K562 (cell line): ENCODE data around the gene TMEM107. TPM values are rescaled to one million over a fixed set of nuclear protein-coding genes. Genes with fewer than 3 reads are reported as not detected.
A peak's percentile ranks its signal among the peaks of the same experiment; 100 is the strongest.

Source experiments
- ATAC-seq: fragments of 200-7000 bp; cut with Tn5 transposase; 3 replicates; pipeline ENCODE4 v1.9.1; 2020; ENCODE audit warnings: moderate library complexity
- BruUV-seq: library from RNA; stranded (reverse); fragments of 400-500 nt; replicated peaks from 2 replicates; lab custom pipeline; 2021; lab: Mats Ljungman, UMichigan
- CTCF ChIA-PET: fragments of 300-600 bp; formaldehyde crosslinking; extraction: SDS; loops from one replicate; lab custom pipeline; 2021; ENCODE audit warnings: low intra/inter-chr PET ratio; lab: Yijun Ruan, JAX
- POLR2A ChIA-PET: fragments of 300-600, 350-650 bp; sonication (Branson Sonifier 250); formaldehyde crosslinking; extraction: SDS; loops from one replicate; lab custom pipeline; 2021; ENCODE audit warnings: antibody characterized with exemption, inconsistent platforms; lab: Yijun Ruan, JAX
- DNase-seq, 4 experiments: peaks; one replicate each; pipeline versions ENCODE4 v3.0.0 to v3.0.0-alpha.2; 2011 to 2018; ENCODE audit warnings: low spot score in 3 of 4, mixed read lengths in 3 of 4; ENCODE audit errors: extremely low read depth in 1 of 4
- FAIRE-seq: peaks from 2 replicates; lab custom pipeline; 2011; peaks lifted over from hg19 to GRCh38; lab: Jason Lieb, UNC
- H2AFZ ChIP-seq: 2 replicates; pipeline ENCODE4 v1.6.0; 2011; ENCODE audit warnings: low read depth, low read length, control low read depth, inconsistent platforms
- H3K27ac ChIP-seq: fragments of 200-600 bp; 3 replicates; pipeline ENCODE4 v1.8.0; 2011; ENCODE audit warnings: low read depth, mild to moderate bottlenecking, control low read depth, inconsistent platforms, low read length, moderate library complexity, mixed read lengths; ENCODE audit errors: extremely low read depth
- H3K27me3 ChIP-seq, 2 experiments: fragments of 300-600 bp in 1 of 2; 2 replicates in 1 of 2; 3 replicates in 1 of 2; pipeline versions ENCODE4 v1.6.0 to v1.8.0; 2011; ENCODE audit warnings: inconsistent platforms in 2 of 2, low read length in 2 of 2, mild to moderate bottlenecking in 1 of 2, mixed read lengths in 1 of 2, moderate library complexity in 1 of 2; ENCODE audit not compliant: control insufficient read depth in 2 of 2, insufficient read depth in 2 of 2
- H3K36me3 ChIP-seq: fragments of 300-600 bp; 3 replicates; pipeline ENCODE4 v1.8.0; 2011; ENCODE audit warnings: mild to moderate bottlenecking, low read length, inconsistent platforms; ENCODE audit not compliant: control insufficient read depth, insufficient read depth
- H3K4me1 ChIP-seq, 2 experiments: fragments of 200-600 bp in 1 of 2; replicated peaks in 1 of 2; 2 replicates in 1 of 2; 3 replicates in 1 of 2; pipeline versions ENCODE4 v1.5.1 to v1.8.0; 2011; ENCODE audit warnings: inconsistent platforms in 2 of 2, low read length in 2 of 2, mild to moderate bottlenecking in 1 of 2, mixed read lengths in 1 of 2, moderate library complexity in 1 of 2; ENCODE audit not compliant: control insufficient read depth in 2 of 2, insufficient read depth in 2 of 2
- H3K4me2 ChIP-seq: 2 replicates; pipeline ENCODE4 v1.6.1; 2011; ENCODE audit warnings: low read length, control low read depth, inconsistent platforms, mixed read lengths; ENCODE audit not compliant: insufficient read depth
- H3K4me3 ChIP-seq: fragments of 200-600 bp; sonication (generic), shearing (Covaris generic); 2 replicates; pipeline ENCODE4 v1.5.1; 2016; ENCODE audit warnings: control low read depth, inconsistent platforms
- H3K79me2 ChIP-seq: fragments of 200-600 bp; 3 replicates; pipeline ENCODE4 v1.8.0; 2011; ENCODE audit warnings: low read length, inconsistent platforms; ENCODE audit not compliant: control insufficient read depth, insufficient read depth
- H3K9ac ChIP-seq, 2 experiments: 2 replicates each; pipeline versions ENCODE4 v1.6.0 to v1.6.1; 2011; ENCODE audit warnings: low read depth in 2 of 2, low read length in 2 of 2, control low read depth in 1 of 2, inconsistent platforms in 1 of 2, mild to moderate bottlenecking in 1 of 2, mixed read lengths in 1 of 2; ENCODE audit not compliant: insufficient read depth in 1 of 2
- H3K9me1 ChIP-seq: one replicate; pipeline ENCODE4 v1.6.0; 2011; ENCODE audit warnings: inconsistent platforms, mild to moderate bottlenecking, low read length, moderate library complexity; ENCODE audit not compliant: control insufficient read depth, insufficient read depth
- H3K9me3 ChIP-seq: replicated peaks from 2 replicates; pipeline ENCODE4 v1.5.1; 2011; ENCODE audit warnings: low read depth, low read length, inconsistent platforms; ENCODE audit not compliant: control insufficient read depth, insufficient read depth
- H4K20me1 ChIP-seq: replicated peaks from 2 replicates; pipeline ENCODE4 v1.6.1; 2011; ENCODE audit warnings: low read length, inconsistent platforms, mixed read lengths; ENCODE audit not compliant: control insufficient read depth, insufficient read depth
- ARID2 ChIP-seq: fragments of 450-650 bp; IDR thresholded peaks from 2 replicates; pipeline ENCODE4 v1.6.1; 2017; ENCODE audit warnings: antibody characterized with exemption, mild to moderate bottlenecking
- BCL6 ChIP-seq: fragments of 250-450 bp; sonication (Bioruptor Pico); IDR thresholded peaks from 2 replicates; pipeline ENCODE4 v1.4.0; 2020
- BRF1 ChIP-seq: IDR thresholded peaks from 3 replicates; pipeline ENCODE4 v1.6.1; 2011; ENCODE audit warnings: borderline replicate concordance, mild to moderate bottlenecking; ENCODE audit not compliant: insufficient read length; ENCODE audit errors: extremely low read depth
- FOXJ2 ChIP-seq: fragments of 200-800 bp; sonication (Bioruptor generic); IDR thresholded peaks from 2 replicates; pipeline ENCODE4 v1.6.1; 2016; ENCODE audit warnings: missing genetic modification characterization, missing compliant biosample characterization
- HMBOX1 ChIP-seq: sonication (generic); IDR thresholded peaks from 2 replicates; pipeline ENCODE4 v1.6.1; 2016
- HOXB6 ChIP-seq: fragments of 250-450 bp; sonication (Bioruptor Pico); IDR thresholded peaks from 2 replicates; pipeline ENCODE4 v1.5.1; 2022; ENCODE audit warnings: mild to moderate bottlenecking, borderline replicate concordance
- MYBL2 ChIP-seq, 2 experiments: fragments of 450-650 bp in 1 of 2; sonication (generic) in 1 of 2; formaldehyde crosslinking in 1 of 2; IDR thresholded peaks; 2 replicates each; pipeline versions ENCODE4 v1.6.1 to v1.8.1; 2017 to 2022; ENCODE audit warnings: borderline replicate concordance in 1 of 2, inconsistent platforms in 1 of 2, low read depth in 1 of 2, mild to moderate bottlenecking in 1 of 2, missing genetic modification reagents in 1 of 2, moderate library complexity in 1 of 2
- NR2C2 ChIP-seq, 2 experiments: fragments of 200-800 bp in 1 of 2; sonication (Bioruptor generic) in 1 of 2; sonication (generic) in 1 of 2; formaldehyde crosslinking in 1 of 2; IDR thresholded peaks; 2 replicates each; pipeline versions ENCODE4 v1.6.1 to v1.8.0; 2016 to 2022; ENCODE audit warnings: mild to moderate bottlenecking in 1 of 2, missing compliant biosample characterization in 1 of 2, missing genetic modification characterization in 1 of 2, missing genetic modification reagents in 1 of 2
- SMAD2 ChIP-seq: fragments of 150-350 bp; IDR thresholded peaks from 2 replicates; pipeline ENCODE4 v1.6.1; 2014; ENCODE audit warnings: low read depth, mild to moderate bottlenecking, low read length
- ZKSCAN8 ChIP-seq: fragments of 200-800 bp; sonication (Bioruptor generic); IDR thresholded peaks from 2 replicates; pipeline ENCODE4 v1.6.1; 2016; ENCODE audit warnings: missing genetic modification characterization, missing compliant biosample characterization
- ZNF584 ChIP-seq: fragments of 200-800 bp; sonication (Bioruptor generic); IDR thresholded peaks from 2 replicates; pipeline ENCODE4 v1.6.1; 2016; ENCODE audit warnings: low read depth, mild to moderate bottlenecking, missing genetic modification characterization, missing compliant biosample characterization
- ZNF77 ChIP-seq: fragments of 250-450 bp; sonication (Bioruptor Pico); IDR thresholded peaks from 2 replicates; pipeline ENCODE4 v1.5.0; 2020
- WGBS: fragments of 100-300 bp; shearing (Covaris generic); methylation state at CpG from one replicate; pipeline ENCODE4 v1.1.6; 2016; ENCODE audit warnings: low coverage, mixed read lengths; ENCODE audit not compliant: insufficient coverage; ENCODE audit errors: missing lambda C conversion rate; 5-methylcytosine and 5-hydroxymethylcytosine counted together
- in situ Hi-C: fragments of 300-500 bp; cut with MboI; formaldehyde crosslinking; loops from 4 replicates; pipeline ENCODE4 v1.15.0; 2018; ENCODE audit warnings: inconsistent platforms, mixed read lengths
- intact Hi-C: fragments of 100-400 bp; cut with micrococcal nuclease; formaldehyde crosslinking; loops from 2 replicates; pipeline ENCODE4 v1.14.2; 2022
- polyA plus RNA-seq, 8 experiments: library from polyadenylated mRNA; depleted of rRNA in 4 of 8; stranded (reverse) in 5 of 8; unstranded in 3 of 8; fragments of >200 nt; fragmentation: Nextera tagmentation in 2 of 8; fragmentation: Illumina TruSeq in 1 of 8; extraction: Ambion mirVana in 2 of 8; extraction: Trizol in 1 of 8; gene quantifications; 2 replicates each; pipeline versions ENCODE4 v1.2.1 to v1.2.3, GENCODE V29; 2011 to 2014; ENCODE audit warnings: inconsistent platforms in 1 of 8, missing spikeins in 1 of 8
- total RNA-seq, 7 experiments: library from RNA; depleted of rRNA in 6 of 7; stranded (reverse); fragments of >200 nt in 6 of 7; fragmentation: Illumina TruSeq in 2 of 7; extraction: Trizol in 2 of 7; gene quantifications; 2 replicates each; pipeline versions ENCODE4 v1.2.1 to v1.2.3, GENCODE V29; 2011 to 2021; ENCODE audit warnings: low replicate concordance in 1 of 7
- TF ChIP-seq, protein P1 (sequence below): sonication (generic); formaldehyde crosslinking; IDR thresholded peaks from 2 replicates; pipeline ENCODE4 v1.8.0; 2022; ENCODE audit warnings: mild to moderate bottlenecking, missing genetic modification reagents
- TF ChIP-seq, protein P2 (sequence below), 3 experiments: IDR thresholded peaks in 2 of 3; conservative IDR thresholded peaks in 1 of 3; 2 replicates each; pipeline ENCODE4 v1.5.1; 2011 to 2012; ENCODE audit warnings: low read length in 3 of 3, mild to moderate bottlenecking in 3 of 3, control low read depth in 2 of 3, improper control_type of control experiment in 1 of 3, inconsistent platforms in 1 of 3, low read depth in 1 of 3, mixed read lengths in 1 of 3, moderate library complexity in 1 of 3; ENCODE audit not compliant: insufficient read depth in 2 of 3

Gene TMEM107
- total and polyA plus RNA-seq, 9 of the 15 experiments (the other 6 are each of a cell fraction or from before 2014, with no cell fraction given): 7.1 to 26.2 (median 16.9) TPM

- intact Hi-C loops (loop anchor here (5.0 kb wide), 2 partner anchors 36 to 51 kb away; partner anchors contain the start of gene HES7), in situ Hi-C loops (no loop called here)
- no peaks in the 10 kb centered on the region; the same call in 1 of the 2 replicates for H4K20me1 ChIP-seq
- peaks cover 23 to 56% of the 10 kb centered on the region in 2 experiments; a peak in 4 of 5 replicates for H3K4me1 ChIP-seq
- peaks cover 10% of the 10 kb centered on the region for H3K79me2 ChIP-seq
- H3K9me1 ChIP-seq: no peaks in the 10 kb centered on the region
- peak overlapping the region; percentile 99 for H3K27ac ChIP-seq
- FAIRE-seq (peak; percentile 81), DNase-seq (peak; percentile 45 to 93 (median 62)), ATAC-seq (peak; percentile 80)
- TSS peak; percentile 100 for BruUV-seq
- H3K9ac ChIP-seq: peak overlapping the region in 1 of 2 experiments; percentile 84; a peak in 3 of 4 replicates
- H3K9me3 ChIP-seq: no peaks in the 10 kb centered on the region
- POLR2A ChIA-PET: interaction anchor here (0.5 to 4.7 kb wide), 36 partner anchors 9 to 689 kb away, joined by 3 to 105 read pairs (median 6); partner anchors contain the start of genes AURKB, BORCS6, HES7 and MPDU1
- H3K36me3 ChIP-seq: no peaks in the 10 kb centered on the region
- peak overlapping the region; percentile 27 for H3K4me3 ChIP-seq
- CTCF ChIA-PET: no interaction called here
- H2AFZ ChIP-seq: peak overlapping the region; percentile 49
- 1% methylated on average over 23 of the region's 23 CpGs for WGBS
- H3K4me2 ChIP-seq: peak overlapping the region; percentile 84
- no peaks in the 10 kb centered on the region for H3K27me3 ChIP-seq
- no peak for TF ChIP-seq MYBL2 (IDR thresholded peaks at IDR 0.05; ENCODE audit: low read depth)
- TF ChIP-seq MYBL2 (CRISPR knock-in tag; IDR thresholded peaks at IDR 0.05; ENCODE audit: borderline replicate concordance): no peak
- no peak for TF ChIP-seq SMAD2
- TF ChIP-seq, protein P1, sequence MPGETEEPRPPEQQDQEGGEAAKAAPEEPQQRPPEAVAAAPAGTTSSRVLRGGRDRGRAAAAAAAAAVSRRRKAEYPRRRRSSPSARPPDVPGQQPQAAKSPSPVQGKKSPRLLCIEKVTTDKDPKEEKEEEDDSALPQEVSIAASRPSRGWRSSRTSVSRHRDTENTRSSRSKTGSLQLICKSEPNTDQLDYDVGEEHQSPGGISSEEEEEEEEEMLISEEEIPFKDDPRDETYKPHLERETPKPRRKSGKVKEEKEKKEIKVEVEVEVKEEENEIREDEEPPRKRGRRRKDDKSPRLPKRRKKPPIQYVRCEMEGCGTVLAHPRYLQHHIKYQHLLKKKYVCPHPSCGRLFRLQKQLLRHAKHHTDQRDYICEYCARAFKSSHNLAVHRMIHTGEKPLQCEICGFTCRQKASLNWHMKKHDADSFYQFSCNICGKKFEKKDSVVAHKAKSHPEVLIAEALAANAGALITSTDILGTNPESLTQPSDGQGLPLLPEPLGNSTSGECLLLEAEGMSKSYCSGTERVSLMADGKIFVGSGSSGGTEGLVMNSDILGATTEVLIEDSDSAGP (CRISPR knock-in tag): 0 out of 2 replicates have a peak, but pooled peaks have one; percentile 18
- TF ChIP-seq BCL6 (CRISPR knock-in tag): 0 out of 2 replicates have a peak, but pooled peaks have one; percentile 67
- TF ChIP-seq ARID2: peak; percentile 66; the same call in 1 of the 2 replicates
- peak; percentile 92 for TF ChIP-seq HOXB6
- peak; percentile 53; the same call in 1 of the 2 replicates for TF ChIP-seq HMBOX1
- no peak; the same call in 1 of the 2 replicates for TF ChIP-seq FOXJ2 (tag)
- no peak for TF ChIP-seq BRF1
- 0 out of 2 replicates have a peak, but pooled peaks have one; percentile 33 for TF ChIP-seq NR2C2 (CRISPR knock-in tag; IDR thresholded peaks at IDR 0.05)
- peak; percentile 55 for TF ChIP-seq NR2C2 (tag; IDR thresholded peaks at IDR 0.05)
- TF ChIP-seq ZNF584 (CRISPR knock-in tag): peak; percentile 49; the same call in 1 of the 2 replicates
- TF ChIP-seq, protein P2, sequence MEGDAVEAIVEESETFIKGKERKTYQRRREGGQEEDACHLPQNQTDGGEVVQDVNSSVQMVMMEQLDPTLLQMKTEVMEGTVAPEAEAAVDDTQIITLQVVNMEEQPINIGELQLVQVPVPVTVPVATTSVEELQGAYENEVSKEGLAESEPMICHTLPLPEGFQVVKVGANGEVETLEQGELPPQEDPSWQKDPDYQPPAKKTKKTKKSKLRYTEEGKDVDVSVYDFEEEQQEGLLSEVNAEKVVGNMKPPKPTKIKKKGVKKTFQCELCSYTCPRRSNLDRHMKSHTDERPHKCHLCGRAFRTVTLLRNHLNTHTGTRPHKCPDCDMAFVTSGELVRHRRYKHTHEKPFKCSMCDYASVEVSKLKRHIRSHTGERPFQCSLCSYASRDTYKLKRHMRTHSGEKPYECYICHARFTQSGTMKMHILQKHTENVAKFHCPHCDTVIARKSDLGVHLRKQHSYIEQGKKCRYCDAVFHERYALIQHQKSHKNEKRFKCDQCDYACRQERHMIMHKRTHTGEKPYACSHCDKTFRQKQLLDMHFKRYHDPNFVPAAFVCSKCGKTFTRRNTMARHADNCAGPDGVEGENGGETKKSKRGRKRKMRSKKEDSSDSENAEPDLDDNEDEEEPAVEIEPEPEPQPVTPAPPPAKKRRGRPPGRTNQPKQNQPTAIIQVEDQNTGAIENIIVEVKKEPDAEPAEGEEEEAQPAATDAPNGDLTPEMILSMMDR (IDR thresholded peaks at IDR 0.05 in 2 of 3, conservative IDR thresholded peaks at IDR 0.05 in 1 of 3; ENCODE audit: insufficient read depth in 2 of 3, low read depth in 1 of 3, low read length in 3 of 3): peak in 1 of 3 experiments; percentile 8; a peak in 2 of 6 replicates
- peak; percentile 60; the same call in 1 of the 2 replicates for TF ChIP-seq ZKSCAN8 (CRISPR knock-in tag)
- peak; percentile 95 for TF ChIP-seq ZNF77 (CRISPR knock-in tag)
Observed at GRCh38 chr17:8173056-8173870, 2.9 kb downstream of the TMEM107 start.
